ENCODE measurements around the gene MEIKIN. TPM values are rescaled to one million over a fixed set of nuclear protein-coding genes. Genes with fewer than 3 reads are reported as not detected.

MEIKIN gene
- total RNA-seq, 2 experiments from 2014 or later: not detected

DNA sequence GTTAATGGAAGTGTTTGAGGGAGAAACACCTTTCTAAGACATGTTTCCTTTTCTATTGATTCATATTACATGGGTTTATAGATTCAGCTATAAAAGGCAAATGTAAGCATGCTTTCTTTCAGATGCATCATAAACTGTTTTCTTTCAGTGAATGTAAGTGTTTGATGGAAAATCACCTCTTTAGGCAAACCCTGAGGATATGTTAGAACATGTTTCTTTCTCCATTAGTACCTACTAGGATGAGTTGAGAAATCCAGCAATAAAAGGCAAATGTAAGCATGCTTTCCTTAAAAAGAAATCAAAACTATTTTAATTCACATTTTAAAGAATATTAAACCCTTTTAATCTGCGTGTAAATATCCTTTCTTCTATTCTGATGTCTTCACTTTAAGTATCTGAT is 180.2 kb downstream of the MEIKIN start:
- Mint-ChIP-seq H3K9me3 (peaks cover 21% of the 10 kb centered on the region), H3K4me3 (no peak overlapping the region), H3K4me1 (peaks cover 16% of the 10 kb centered on the region), H3K27me3 (no peaks in the 10 kb centered on the region), H3K27ac (no peak overlapping the region), H3K36me3 (peaks cover 43% of the 10 kb centered on the region)
- no peak for DNase-seq

DNA sequence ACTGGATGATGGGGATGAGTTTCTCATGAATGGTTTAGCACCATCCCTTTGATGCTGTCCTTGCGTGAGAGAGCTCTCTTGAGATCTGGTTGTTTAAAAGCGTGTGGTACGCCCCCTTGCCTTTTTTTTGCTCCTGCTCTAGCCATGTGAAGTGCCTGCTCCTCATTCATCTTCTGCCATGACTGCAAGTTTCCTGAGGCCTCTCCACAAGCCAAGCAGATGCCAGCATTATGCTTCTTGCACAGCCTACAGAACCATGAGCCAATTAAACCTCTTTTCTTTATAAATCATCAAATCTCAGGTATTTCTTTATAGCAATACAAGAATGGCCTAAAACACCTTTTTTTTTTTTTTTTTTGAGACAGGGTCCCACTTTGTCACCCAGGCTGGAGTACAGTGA is 181.5 kb downstream of the MEIKIN start:
- no peak overlapping the region for H3K27ac Mint-ChIP-seq
- H3K9me3 Mint-ChIP-seq: peaks cover 23% of the 10 kb centered on the region

DNA sequence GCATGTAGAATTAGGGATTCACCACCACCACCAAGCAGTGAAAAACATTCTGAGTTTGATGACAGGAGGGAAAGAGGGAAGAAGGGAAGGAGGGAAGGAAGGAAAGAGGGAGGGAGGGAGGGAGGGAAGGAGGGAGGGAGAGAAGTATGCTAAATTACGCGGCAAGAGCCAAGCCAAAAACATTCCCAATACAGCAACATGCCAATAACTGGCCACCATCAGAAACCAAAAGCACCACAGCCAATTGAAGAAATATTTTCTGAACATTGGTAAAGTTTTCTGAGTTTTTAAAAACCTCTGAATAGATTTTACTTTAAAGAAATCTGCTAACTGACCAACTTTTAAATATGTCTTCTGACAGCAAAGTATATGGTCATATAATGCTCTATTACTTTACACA is 184.7 kb downstream of the MEIKIN start:
- no peak for DNase-seq
- H3K4me1 Mint-ChIP-seq: peaks cover 21% of the 10 kb centered on the region
- H3K4me3 Mint-ChIP-seq: no peak overlapping the region
- no peaks in the 10 kb centered on the region for H3K27me3 Mint-ChIP-seq
- H3K27ac Mint-ChIP-seq: no peak overlapping the region
- H3K36me3 Mint-ChIP-seq: peaks cover 36% of the 10 kb centered on the region
- H3K9me3 Mint-ChIP-seq: peaks cover 22% of the 10 kb centered on the region

More for the DNA sequence above, 181.5 kb downstream of the MEIKIN start:
- DNase-seq: no peak
- H3K4me3 Mint-ChIP-seq: no peak overlapping the region
- H3K36me3 Mint-ChIP-seq: peaks cover 44% of the 10 kb centered on the region
- H3K27me3 Mint-ChIP-seq: no peaks in the 10 kb centered on the region
- peaks cover 19% of the 10 kb centered on the region for H3K4me1 Mint-ChIP-seq

DNA sequence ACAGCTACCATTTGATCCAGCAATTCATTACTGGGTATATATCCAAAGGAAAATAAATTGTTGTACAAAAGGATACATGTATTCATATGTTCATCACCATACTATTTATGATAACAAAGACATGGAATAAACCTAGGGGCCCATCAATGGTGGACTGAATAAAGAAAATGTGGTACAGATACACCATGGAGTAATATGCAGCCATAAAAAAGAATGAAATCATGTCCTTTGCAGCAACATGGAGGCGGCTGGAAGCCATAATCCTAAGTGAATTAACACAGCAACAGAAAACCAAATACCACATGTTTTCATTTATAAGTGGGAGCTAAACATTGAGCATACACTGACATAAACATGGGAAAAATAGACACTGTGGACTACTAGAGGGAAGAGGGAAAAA is 185.8 kb downstream of the MEIKIN start:
- H3K36me3 Mint-ChIP-seq: peaks cover 31% of the 10 kb centered on the region
- H3K4me3 Mint-ChIP-seq: no peak overlapping the region
- H3K27ac Mint-ChIP-seq: no peak overlapping the region
- peaks cover 22% of the 10 kb centered on the region for H3K9me3 Mint-ChIP-seq
- H3K4me1 Mint-ChIP-seq: peaks cover 23% of the 10 kb centered on the region
- no peak for DNase-seq
- no peaks in the 10 kb centered on the region for H3K27me3 Mint-ChIP-seq

DNA sequence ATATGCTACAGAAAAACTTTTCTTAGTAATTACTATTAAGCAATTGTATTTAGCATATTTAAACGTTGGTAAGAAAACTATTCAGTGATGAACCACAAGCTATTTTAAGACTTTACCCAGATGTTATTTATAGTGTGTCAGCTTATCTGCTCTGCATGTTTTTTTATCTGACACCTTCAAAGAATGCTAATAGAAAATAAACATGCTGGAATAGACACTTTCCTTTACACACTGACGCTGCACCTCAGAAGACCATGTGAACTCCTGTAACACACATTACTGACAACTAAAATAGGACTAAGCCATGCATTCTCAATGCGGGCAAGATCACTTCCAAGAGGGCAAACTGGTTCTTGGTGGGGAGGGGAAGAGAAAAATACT is 187.0 kb downstream of the MEIKIN start:
- Mint-ChIP-seq H3K27me3 (no peaks in the 10 kb centered on the region), H3K36me3 (peaks cover 21% of the 10 kb centered on the region), H3K4me3 (no peak overlapping the region), H3K4me1 (peaks cover 26% of the 10 kb centered on the region), H3K27ac (no peak overlapping the region), H3K9me3 (peaks cover 17% of the 10 kb centered on the region)
- DNase-seq: no peak

DNA sequence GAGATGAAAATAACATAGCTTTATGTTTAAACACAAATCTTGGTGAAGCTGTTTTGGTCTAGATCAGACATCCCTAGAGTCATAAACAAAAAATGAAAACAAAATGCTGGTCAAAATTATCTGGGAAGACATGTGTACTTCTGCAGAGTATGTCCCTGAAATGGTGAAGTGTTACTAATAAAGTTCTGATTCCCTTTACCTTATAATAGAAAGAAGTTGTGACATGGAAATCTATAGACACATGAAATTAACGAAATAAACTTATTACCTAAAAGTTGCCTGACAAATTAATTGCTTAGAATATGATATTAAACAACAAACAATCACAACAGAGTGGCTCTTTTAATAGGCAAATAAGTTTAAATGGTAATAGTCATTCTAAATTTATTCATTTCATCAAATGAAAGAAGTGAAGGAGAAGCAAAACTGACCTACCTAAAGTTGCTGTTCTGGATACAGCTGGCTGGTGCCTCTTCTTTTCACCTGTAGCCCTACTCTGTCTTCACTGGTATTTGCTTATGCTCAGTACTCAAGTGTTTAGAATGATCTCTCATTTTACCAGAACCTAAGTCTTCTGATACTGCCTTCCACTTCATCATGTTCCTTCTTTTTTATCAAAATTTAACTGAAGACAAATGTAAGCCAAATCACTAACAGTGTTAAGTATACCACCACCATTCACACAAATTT is 187.5 kb downstream of the MEIKIN start:
- H3K4me1 Mint-ChIP-seq: peaks cover 28% of the 10 kb centered on the region
- no peak overlapping the region for H3K4me3 Mint-ChIP-seq
- no peak overlapping the region for H3K27ac Mint-ChIP-seq
- H3K27me3 Mint-ChIP-seq: no peaks in the 10 kb centered on the region
- peaks cover 20% of the 10 kb centered on the region for H3K36me3 Mint-ChIP-seq
- peaks cover 17% of the 10 kb centered on the region for H3K9me3 Mint-ChIP-seq
- no peak for DNase-seq

Other genes with a start within 250 kb of the MEIKIN start
- 10 to 100 TPM; 14.9 to 15.7 TPM for gene FNIP1, start 148.6 kb downstream of the MEIKIN start, total RNA-seq
- 1 to 10 TPM; 4.6 to 5.8 TPM for gene ACSL6, start 66.0 kb upstream of the MEIKIN start, total RNA-seq
- under 1 TPM; 0.20 to 0.49 TPM for gene IL3, start 115.0 kb upstream of the MEIKIN start, total RNA-seq
- 100 to 1,000 TPM; 103 to 107 TPM for gene CSF2, start 128.1 kb upstream of the MEIKIN start, total RNA-seq

Measured in activated naive CD8-positive, alpha-beta T cell treated with anti-CD3 and anti-CD28 coated beads for 36 hours (primary cell).